CD4-positive, alpha-beta T cell treated with Interleukin-17A for 1 hour (primary cell): ENCODE results near the gene MLN.
"Not testable (repeated sequence)": the region's sequence is repeated elsewhere in the genome, so short reads cannot be mapped to it uniquely, and the experiment has no call there.

Source experiments
- DNase-seq: peaks from one replicate; pipeline ENCODE4 v3.0.0-alpha.2; 2020

MLN gene

GRCh38 chr6:33834401-33835392 lies 30.9 kb upstream of the MLN start:
- DNase-seq, result no peak

GRCh38 chr6:33833599-33833998 lies 29.8 kb upstream of the MLN start:
- no peak for DNase-seq

- DNase-seq, result not testable (repeated sequence)
Observed at GRCh38 chr6:33832831-33833230, 29.0 kb upstream of the MLN start.

- not testable (repeated sequence) for DNase-seq
Observed at GRCh38 chr6:33831725-33832124, 27.9 kb upstream of the MLN start.

GRCh38 chr6:33830635-33831240 lies 26.9 kb upstream of the MLN start:
- DNase-seq, result no peak

- DNase-seq, result no peak
Observed at GRCh38 chr6:33828764-33829731, 25.2 kb upstream of the MLN start.

- DNase-seq, result no peak
Observed at GRCh38 chr6:33828452-33828763, 24.6 kb upstream of the MLN start.

- no peak for DNase-seq
Observed at GRCh38 chr6:33827546-33828451, 24.0 kb upstream of the MLN start.

- no peak for DNase-seq
Observed at GRCh38 chr6:33826537-33826936, 22.7 kb upstream of the MLN start.

GRCh38 chr6:33824461-33825154 lies 20.8 kb upstream of the MLN start:
- DNase-seq, result no peak

GRCh38 chr6:33823806-33824205 lies 20.0 kb upstream of the MLN start:
- no peak for DNase-seq

GRCh38 chr6:33822575-33823395 lies 19.0 kb upstream of the MLN start:
- no peak for DNase-seq

- no peak for DNase-seq
Observed at GRCh38 chr6:33820784-33821520, 17.1 kb upstream of the MLN start.

GRCh38 chr6:33820243-33820642 lies 16.4 kb upstream of the MLN start:
- DNase-seq, result no peak

GRCh38 chr6:33819021-33819420 lies 15.2 kb upstream of the MLN start:
- no peak for DNase-seq

GRCh38 chr6:33818293-33818692 lies 14.5 kb upstream of the MLN start:
- no peak for DNase-seq

GRCh38 chr6:33817489-33817888 lies 13.7 kb upstream of the MLN start:
- no peak for DNase-seq

- no peak for DNase-seq
Observed at GRCh38 chr6:33816911-33817310, 13.1 kb upstream of the MLN start.

GRCh38 chr6:33815854-33816253 lies 12.1 kb upstream of the MLN start:
- peak; percentile 15 for DNase-seq
